Fibroblast of skin of right quadriceps (primary cell): Measurements from ENCODE around the gene CLHC1.
A peak's percentile ranks its signal among the peaks of the same experiment; 100 is the strongest.

ENCODE experiments used
- DNase-seq: peaks from one replicate; pipeline ENCODE4 v3.0.0-alpha.2; 2013

CLHC1 gene

DNA sequence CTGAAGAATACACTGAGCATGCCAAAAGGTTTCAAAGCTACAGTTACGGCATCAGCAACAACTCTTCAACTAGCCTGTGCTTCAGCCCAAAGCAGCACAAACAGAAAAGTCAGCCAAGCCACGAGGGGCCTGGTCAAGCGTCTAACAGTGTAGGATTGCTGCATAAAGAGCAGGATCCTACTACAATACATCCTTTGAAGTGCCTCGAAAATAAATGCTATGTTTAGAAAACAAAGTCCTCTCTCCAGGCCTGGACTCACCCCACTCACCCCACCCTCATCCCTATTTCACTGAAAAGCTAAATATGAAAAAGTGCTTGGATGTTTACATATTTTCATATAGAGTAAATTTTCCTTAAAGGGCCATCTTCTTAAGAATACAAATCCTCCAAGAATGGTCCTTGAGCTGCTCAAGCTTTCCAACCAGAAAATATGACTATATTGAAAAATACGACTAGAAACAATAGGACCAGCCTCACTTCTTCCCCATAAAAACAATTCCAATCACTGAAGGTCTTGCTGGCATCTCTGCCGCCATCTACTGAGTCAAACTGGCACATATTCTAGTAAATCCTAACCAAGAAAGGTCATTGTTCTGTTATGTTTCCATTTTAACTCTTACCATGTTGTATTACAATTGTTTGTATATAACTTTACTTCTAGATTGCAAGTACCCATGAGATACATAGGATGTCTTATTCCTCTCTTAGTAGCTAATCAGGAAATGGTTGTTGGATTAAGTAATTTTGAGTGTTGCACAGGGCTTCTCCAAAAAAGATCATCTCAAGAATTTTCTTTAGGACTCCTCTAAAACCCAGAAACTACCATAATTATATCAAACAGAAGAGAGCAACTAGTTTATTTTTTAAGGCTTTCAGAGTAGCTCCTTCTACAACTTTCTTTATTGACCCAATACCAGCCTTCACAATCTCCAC is 63.6 kb downstream of the CLHC1 start:
- DNase-seq: peak; percentile 74

- peak; percentile 66 for DNase-seq
Observed at GRCh38 chr2:55165626-55166025, 66.5 kb downstream of the CLHC1 start.

GRCh38 chr2:55164534-55165480 is 67.3 kb downstream of the CLHC1 start:
- DNase-seq: no peak

GRCh38 chr2:55163941-55164390 is 68.1 kb downstream of the CLHC1 start:
- no peak for DNase-seq

- peak; percentile 90 for DNase-seq
Observed at GRCh38 chr2:55163274-55163721, 68.8 kb downstream of the CLHC1 start.

DNA sequence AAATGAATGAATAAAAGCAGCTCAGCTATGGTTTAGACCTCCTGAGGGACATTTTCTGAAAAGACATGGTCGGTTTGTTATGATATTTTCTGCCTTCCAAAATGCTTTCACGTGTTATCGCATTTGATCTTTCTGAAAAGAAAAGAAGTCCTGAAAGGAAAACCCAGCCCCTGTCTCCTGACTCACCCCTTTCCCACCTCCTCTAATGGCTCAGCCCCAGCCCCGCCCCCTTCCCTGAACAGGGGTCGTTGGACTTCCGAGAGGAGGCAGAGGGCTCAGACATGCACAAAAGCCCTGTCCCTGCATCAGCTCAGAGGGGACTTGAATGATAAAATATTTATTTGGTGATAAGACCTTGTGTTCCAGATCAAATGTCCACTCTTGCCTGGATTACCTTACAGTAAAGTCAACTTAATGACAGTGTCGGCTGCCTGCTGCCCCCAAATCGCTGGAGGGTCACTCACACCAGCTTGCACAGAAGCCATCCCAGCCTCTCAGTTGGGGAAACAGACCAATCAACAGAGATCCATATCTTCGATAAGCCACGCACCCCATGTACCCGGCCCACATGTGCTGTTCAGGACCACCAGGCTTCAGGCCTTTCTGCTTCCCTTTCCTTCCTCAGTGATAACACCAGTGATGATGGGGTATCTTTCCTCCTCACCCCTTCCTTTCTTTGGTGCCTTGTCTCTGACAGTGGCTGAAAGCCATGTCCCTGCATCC is 69.6 kb downstream of the CLHC1 start:
- DNase-seq: no peak

DNA sequence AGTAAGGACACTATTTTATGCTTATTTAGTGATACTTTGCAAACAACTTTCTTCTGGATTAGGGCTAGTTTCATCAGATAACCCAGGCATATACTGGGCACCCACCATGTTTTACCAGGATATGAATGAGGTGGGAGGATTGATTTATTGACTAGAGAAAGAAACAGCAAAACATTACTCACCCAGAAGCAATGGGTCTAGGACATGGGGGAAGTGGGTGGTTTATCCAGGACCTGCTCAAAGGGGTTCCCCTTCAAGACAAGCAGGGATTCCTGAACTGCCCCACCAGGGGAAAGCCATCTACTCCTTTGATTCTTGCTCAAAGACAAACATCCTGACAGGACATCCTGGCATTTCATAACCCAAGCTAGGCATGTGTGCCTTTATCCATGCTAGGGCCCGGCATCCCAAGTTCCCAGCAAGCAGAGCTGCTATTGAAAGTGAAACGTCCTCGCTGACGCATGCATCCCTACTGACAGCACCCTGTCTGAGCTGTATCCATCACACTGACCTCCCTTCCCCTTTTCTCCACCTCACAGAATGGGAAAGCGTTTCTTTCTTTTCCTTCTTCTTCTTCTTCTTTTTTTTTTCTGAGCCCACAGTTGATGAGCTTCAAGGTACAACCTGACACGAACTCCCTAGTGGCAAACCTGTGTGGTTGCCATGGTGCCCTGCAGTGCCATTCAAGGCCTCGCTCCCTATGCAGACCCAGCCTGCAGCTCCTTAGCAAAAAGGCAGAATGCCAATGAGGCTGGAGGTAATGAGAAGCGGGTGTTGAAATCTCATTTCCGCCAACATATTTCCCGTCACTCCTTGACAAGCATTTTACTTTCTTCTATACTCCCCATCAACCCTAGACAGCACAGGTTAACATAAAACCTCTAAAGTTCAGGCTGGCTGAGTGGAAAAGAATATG is 70.5 kb downstream of the CLHC1 start:
- DNase-seq: no peak

- no peak for DNase-seq
Observed at GRCh38 chr2:55160422-55160821, 71.7 kb downstream of the CLHC1 start.

DNA sequence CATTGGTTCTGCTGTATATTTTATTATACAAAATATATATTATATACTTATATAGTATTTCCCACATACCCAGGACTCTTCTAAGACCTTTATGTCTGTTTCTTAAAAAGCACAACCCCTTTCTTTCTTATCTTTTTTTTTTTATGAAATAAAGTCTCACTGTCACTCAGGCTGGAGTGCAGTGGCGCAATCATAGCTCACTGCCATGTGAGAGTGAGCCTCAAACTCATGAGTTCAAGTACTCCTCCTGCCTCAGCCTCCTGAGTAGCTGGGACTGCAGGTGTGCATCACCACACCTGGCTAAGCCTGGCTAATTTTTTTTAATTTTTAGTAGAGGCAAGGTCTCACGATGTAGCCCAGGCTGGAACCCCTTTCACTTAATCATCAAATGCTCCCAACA is 72.3 kb downstream of the CLHC1 start:
- DNase-seq: no peak

GRCh38 chr2:55159037-55159651 is 72.9 kb downstream of the CLHC1 start:
- DNase-seq: no peak

DNA sequence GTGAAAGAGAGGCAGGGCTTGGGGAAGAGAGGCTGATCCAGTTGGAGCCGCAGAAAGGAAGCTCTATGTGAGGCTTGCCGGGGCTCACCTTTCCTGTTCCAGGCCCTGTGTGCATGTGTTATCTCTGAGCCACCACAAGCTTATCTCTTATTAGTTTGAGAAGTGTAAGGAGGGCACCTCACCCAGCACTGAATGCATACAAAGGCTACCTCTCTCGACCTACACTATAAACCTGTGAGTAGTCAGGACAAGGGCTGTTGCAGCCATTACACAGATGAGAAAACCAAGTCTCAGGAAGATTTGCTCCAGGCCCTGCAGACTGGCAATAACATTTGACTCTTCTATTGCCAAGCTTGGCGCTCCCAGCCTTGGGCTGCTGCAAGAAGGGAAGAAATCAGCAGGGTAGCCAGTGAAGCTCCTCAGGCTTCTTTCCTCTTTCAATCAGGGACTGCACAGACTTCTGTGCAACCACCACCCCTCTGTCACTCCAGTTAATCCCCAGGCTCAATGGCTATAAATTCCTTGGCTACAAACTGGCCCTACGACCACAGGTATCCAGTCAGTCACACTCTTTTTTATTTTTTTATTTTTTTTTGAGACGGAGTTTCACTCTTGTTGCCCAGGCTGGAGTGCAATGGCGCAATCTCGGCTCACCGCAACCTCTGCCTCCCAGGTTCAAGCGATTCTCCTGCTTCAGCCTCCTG is 73.8 kb downstream of the CLHC1 start:
- DNase-seq: no peak

DNA sequence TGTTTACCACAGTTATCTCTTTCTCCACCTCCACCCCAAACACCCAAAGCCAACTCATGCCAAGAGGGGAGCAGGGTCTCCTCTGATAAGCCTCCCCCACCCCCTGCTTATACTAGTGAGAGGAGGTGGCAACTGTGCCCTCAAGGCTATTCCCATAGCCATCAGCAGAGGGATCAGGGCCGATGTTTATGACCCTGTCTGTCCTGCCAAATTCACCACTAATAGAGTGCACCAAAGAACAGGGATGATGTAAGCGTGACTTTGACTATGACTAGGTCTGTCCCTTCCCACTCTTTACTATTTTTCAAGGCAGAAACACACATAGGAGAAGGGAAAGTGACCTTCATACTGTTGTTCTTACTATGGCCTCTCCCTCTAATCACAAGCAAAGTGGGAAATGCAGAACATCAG is 74.6 kb downstream of the CLHC1 start:
- DNase-seq: no peak

DNA sequence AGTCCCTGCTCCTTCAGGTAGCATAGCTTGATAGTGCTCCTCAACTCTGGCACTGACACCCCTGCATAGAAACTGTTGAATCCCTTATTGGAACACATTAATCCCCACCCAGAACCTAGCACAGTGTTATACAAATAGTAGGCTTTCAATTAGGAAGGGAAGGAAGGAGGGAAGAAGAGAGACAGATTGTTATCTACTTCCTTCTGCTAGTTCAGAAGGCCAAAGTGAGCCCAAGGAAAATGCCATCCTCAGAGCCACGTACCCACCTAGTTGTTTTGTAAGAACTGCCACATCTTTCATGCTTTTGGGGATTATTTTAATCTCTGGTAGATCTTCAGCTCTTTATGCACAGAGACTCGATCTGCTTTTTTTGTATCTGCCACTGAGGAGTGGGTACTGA is 75.1 kb downstream of the CLHC1 start:
- no peak for DNase-seq

- peak; percentile 77 for DNase-seq
Observed at GRCh38 chr2:55156326-55156725, 75.8 kb downstream of the CLHC1 start.

GRCh38 chr2:55155764-55156281 is 76.3 kb downstream of the CLHC1 start:
- peak; percentile 87 for DNase-seq

GRCh38 chr2:55155206-55155605 is 76.9 kb downstream of the CLHC1 start:
- DNase-seq: no peak

- DNase-seq: no peak
Observed at GRCh38 chr2:55154525-55155030, 77.5 kb downstream of the CLHC1 start.

- no peak for DNase-seq
Observed at GRCh38 chr2:55153584-55154299, 78.4 kb downstream of the CLHC1 start.
